SH-SY5Y (cell line): ENCODE results near the gene GPR82.

Source experiments
- GATA2 ChIP-seq: IDR thresholded peaks from 2 replicates; pipeline ENCODE4 v1.6.1; 2011; ENCODE audit warnings: mild to moderate bottlenecking, low read depth, low read length
- GATA3 ChIP-seq: IDR thresholded peaks from 2 replicates; pipeline ENCODE4 v1.6.1; 2011; ENCODE audit warnings: low read depth, mild to moderate bottlenecking, low read length, moderate library complexity

DNA sequence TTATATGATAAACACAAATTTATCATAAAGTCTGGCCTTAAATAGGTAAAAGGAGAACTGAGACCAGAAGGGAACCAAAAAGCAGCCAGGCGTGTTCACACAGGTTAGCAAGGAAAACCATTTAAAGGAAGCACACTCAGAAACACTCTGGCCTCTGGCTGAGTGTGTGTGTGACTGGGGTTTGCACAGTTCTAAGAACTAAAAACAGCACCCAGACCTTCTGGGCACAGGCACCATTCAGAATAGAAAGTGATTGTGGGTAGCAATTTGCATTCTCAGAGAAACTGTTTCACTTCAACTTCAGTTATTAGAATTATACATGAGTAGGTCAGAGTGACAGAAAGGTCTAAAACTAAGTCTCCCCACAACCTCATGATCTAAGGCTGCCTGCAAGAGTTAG is 10.0 kb downstream of the GPR82 start:
- TF ChIP-seq GATA3 (no peak), GATA2 (no peak)
